HG03066 (cell line): ENCODE measurements around the gene C17orf113.
A peak's percentile ranks its signal among the peaks of the same experiment; 100 is the strongest.
"Not testable (repeated sequence)": the region's sequence is repeated elsewhere in the genome, so short reads cannot be mapped to it uniquely, and the experiment has no call there.

ENCODE experiments used
- ATAC-seq: cut with Tn5 transposase; IDR thresholded peaks from one replicate; pipeline ENCODE4 v1.9.1; 2021; ENCODE audit warnings: low read depth; ENCODE audit not compliant: unreplicated experiment

The C17orf113 gene

GRCh38 chr17:42017866-42018200 lies 32.6 kb downstream of the C17orf113 start:
- ATAC-seq, result no peak

DNA sequence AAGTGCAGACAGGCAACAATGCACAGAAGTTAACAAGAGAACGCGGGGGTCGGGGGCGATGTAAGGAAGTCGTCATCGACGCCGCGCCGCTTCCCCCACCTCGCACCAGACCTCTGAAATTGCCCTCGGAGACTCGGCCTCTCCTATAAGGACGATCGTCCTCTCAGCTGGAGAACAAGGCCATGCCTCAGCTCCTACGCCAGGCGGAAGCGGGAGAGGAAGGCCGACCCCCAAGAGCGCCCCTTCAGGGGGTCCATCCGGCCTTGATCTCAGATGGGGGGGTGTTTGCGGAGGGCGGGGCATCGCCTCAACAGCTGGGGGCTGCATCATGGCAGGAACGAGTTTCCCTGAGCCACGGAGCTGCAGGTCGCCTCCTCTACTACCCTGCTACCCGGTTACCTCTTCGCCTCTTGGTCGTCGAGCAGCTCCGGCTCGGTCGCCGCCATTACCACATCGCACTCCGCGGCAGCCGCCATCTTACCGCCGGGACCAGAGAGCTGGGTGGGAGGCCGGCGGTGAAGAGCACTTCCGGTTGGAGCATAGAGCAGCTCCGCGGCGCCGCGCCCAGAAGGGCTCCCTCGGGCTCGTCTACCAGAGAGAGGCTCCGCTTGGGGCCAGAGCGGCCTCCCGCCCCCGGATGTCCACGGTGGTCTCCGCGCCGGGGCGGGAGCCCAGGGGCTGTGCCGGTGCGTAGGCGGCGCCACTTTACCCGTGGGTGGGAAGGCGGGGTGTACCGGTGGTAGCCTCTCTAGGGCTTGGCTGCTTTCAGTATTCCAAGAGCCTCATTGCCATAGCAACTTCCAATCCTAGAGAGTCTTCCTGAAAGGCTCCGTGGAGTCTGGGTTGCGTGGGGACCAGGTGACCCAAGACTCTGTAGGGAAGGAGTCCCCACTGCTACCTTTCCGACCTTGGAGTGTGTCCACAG lies 33.2 kb downstream of the C17orf113 start, which contains the start of gene DNAJC7:
DNAJC7 (minus strand) TSS at position 499 of the 925 bp plus-strand sequence; CDS start at position 476, 23 bp downstream.
- ATAC-seq, result peak; percentile 80

DNA sequence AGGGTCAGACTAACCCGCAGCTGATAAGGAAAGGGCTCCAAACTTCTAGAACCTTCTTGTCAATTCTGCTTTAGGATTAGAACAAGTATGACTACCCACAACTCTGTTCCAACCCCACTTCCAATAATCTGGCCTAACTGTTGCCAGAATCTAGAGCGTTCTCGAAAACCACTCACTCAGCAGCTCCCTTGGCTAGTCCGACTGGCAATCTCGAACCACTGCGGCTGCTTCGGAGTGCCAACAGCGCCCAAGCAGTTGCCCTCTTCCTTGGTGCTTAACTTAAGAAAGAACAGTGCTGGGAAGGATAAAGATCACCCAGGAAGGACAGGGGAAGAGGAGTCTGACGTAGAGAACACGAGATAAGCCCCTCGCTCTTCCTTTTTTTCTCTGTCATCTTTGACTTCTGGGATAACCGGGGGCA lies 34.0 kb downstream of the C17orf113 start:
- ATAC-seq, result no peak

DNA sequence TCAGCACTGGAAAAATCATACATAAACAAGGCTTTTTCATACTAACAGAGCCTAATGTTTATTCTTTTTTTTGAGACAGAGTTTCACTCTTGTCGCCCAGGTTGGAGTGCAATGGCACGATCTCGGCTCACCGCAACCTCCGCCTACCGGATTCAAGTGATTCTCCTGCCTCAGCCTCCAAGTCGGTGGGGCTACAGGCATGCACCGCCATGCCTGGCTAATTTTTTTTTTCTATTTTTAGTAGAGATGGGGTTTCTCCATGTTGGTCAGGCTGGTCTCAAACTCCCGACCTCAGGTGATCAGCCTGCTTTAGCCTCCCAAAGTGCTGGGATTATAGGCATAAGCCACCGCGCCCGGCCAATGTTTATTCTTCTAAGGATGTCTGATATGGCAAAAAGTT lies 36.7 kb downstream of the C17orf113 start:
- ATAC-seq, result not testable (repeated sequence)

- not testable (repeated sequence) for ATAC-seq
Observed at GRCh38 chr17:42012363-42012762, 38.0 kb downstream of the C17orf113 start.

GRCh38 chr17:42010898-42011516 lies 39.4 kb downstream of the C17orf113 start:
- ATAC-seq, result no peak

- not testable (repeated sequence) for ATAC-seq
Observed at GRCh38 chr17:42010266-42010680, 40.1 kb downstream of the C17orf113 start.

DNA sequence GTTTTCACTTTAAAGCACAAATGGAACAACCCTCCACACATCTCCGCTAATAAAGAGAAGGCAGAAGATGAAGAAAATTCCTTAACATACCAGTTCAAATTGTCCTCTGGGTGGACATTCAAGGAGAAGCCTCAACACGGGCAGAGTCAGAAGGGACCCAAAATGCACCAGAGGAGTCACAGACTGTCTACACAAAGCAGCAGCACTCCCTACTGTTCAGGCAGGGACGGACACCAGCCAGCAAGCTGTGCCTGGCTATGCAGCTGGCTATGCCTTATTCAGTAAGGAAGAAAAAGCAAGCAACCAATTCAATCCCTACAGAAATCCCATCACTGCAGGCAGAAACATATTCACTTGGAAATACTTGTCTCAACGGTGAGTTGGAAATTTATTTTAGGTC lies 41.2 kb downstream of the C17orf113 start:
- no peak for ATAC-seq

DNA sequence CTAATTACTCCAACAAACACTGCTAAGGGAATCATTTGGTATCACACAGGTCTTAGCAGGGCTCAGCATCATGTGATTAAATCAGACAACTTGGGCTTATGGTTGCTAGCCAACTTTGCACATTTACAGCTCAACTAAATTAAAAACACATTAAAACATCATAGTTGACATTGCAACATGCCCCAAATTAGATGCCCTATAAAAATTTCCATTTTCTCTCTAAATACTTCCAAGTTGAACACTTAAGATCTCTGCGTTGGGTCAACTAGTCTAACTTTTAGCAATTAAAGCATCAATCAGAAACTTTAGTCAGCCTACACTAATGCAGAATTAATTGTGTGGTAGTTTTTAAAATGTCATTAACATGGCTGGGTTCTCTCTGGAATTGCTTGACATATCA lies 45.2 kb downstream of the C17orf113 start:
- no peak for ATAC-seq

DNA sequence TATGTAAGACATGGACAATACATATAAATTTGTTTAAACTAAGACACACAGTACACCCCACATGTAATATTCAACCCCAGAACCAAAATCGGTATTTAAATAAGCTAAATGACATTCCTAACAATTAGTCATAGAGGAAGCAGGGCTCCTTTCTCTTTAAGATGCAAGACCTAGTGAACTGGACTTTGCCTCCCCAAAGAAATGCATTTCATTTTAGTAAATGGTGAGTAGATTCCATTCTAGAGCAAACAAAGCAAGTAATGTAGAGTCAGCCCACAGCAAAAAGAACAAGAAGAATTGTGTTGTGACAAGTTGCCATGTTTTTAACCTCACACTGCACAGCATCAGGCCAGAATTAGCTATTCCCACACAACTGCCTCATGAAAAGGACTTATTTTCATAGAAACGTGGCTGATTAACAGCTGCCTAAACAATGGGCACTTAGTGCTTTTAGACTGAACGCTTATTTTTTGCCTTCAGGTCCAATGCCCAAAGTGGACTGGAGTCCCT lies 47.6 kb downstream of the C17orf113 start:
- ATAC-seq, result no peak

GRCh38 chr17:42002175-42002791 lies 48.1 kb downstream of the C17orf113 start:
- no peak for ATAC-seq

GRCh38 chr17:42001729-42002128 lies 48.7 kb downstream of the C17orf113 start:
- ATAC-seq, result no peak

DNA sequence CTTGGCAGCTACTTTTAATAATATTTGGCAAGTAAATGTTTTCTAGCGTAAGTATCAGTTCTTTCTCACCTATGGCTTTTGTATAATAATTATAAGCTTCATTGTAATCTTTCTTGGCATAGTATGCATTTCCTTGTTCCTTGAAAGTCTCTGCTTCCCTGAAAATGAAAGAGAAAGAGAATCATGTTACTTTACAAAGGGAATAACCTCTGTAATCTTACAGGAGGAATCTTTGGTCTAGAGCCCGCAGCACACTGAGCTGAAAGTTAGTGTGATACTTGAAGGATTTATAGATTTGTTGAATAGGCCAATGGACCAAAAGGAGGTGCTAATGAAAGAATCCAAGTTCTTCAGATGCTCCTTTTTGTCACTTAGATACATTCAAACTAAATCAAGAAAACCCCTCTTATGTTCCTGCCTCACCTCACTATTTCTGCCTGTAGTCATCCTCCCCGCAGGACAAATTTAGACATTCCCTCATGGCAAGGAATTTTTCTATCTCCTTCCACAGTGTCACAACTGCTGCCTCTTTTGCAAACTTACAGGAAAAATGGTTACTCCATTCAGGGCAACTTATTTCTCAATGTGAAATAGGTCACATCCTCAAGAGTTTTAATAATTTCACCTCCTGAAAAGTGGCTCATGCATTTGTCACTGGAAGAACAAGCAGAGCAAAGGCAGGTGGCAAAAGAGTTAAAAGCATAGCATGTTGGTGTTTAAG lies 49.8 kb downstream of the C17orf113 start:
- ATAC-seq, result no peak

GRCh38 chr17:41998497-41998896 lies 51.9 kb downstream of the C17orf113 start:
- no peak for ATAC-seq

DNA sequence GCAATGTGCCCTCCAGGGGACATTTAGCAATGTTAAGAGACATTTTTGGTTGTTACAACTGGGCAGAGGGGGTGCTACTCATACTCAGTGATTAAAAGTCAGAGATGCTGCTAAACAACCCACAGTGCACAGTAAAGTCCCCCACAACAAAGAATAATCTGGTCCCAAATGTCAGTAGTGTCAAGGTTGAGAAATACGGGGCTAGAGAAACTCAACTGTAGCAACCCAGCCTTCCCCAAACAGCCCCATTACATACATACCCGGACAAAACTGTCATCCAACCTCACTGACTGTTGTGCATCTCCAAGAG lies 53.6 kb downstream of the C17orf113 start:
- ATAC-seq, result no peak

DNA sequence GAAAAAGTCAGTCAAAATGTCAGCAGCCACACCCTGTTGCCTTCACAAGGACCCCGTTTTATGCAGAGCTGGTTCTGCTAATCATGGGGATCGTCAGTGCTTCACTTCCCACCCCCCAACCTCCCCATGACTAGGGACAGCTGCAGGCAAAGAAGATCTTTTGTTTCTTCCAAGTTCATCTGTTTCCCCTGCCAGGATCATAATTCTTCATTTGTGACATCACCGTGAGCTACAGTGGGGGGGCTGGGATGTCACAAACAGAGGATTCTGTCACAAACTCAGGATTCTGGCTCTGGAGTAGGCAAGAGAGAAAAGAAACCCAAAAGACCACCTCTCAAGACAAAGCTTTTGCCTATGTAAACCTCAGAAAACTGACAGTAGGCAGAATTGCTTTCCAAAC lies 57.8 kb downstream of the C17orf113 start:
- no peak for ATAC-seq

- ATAC-seq, result no peak
Observed at GRCh38 chr17:41989702-41990419, 60.5 kb downstream of the C17orf113 start.

- ATAC-seq, result no peak
Observed at GRCh38 chr17:41988418-41988817, 62.0 kb downstream of the C17orf113 start.
